Nephron progenitor cell (in vitro differentiated cells): ENCODE measurements around the gene PLEKHB1.

ENCODE experiments used
- DNase-seq: peaks from one replicate; pipeline ENCODE4 v3.0.0; 2021
- H3K27ac Mint-ChIP-seq: 2 replicates; pipeline ENCODE4 v1.8.0; 2021; ENCODE audit warnings: mild to moderate bottlenecking, moderate library complexity, mixed read lengths
- H3K27me3 Mint-ChIP-seq: 2 replicates; pipeline ENCODE4 v1.8.0; 2021; ENCODE audit warnings: mild to moderate bottlenecking, low read depth, mixed read lengths; ENCODE audit not compliant: poor library complexity
- H3K36me3 Mint-ChIP-seq: 2 replicates; pipeline ENCODE4 v1.8.0; 2021; ENCODE audit warnings: low read depth, mixed read lengths
- H3K4me1 Mint-ChIP-seq: 2 replicates; pipeline ENCODE4 v1.8.0; 2021; ENCODE audit warnings: mixed read lengths
- H3K4me3 Mint-ChIP-seq: 2 replicates; pipeline ENCODE4 v1.8.0; 2021; ENCODE audit warnings: mild to moderate bottlenecking, moderate library complexity, mixed read lengths
- H3K9me3 Mint-ChIP-seq: 2 replicates; pipeline ENCODE4 v1.8.0; 2021; ENCODE audit warnings: mild to moderate bottlenecking, moderate library complexity, mixed read lengths
- TF ChIP-seq, protein P1 (sequence below): fragments of 200-600 bp; sonication (generic); IDR thresholded peaks from 2 replicates; pipeline ENCODE4 v1.5.0; 2021; ENCODE audit warnings: antibody characterized with exemption

Gene PLEKHB1

DNA sequence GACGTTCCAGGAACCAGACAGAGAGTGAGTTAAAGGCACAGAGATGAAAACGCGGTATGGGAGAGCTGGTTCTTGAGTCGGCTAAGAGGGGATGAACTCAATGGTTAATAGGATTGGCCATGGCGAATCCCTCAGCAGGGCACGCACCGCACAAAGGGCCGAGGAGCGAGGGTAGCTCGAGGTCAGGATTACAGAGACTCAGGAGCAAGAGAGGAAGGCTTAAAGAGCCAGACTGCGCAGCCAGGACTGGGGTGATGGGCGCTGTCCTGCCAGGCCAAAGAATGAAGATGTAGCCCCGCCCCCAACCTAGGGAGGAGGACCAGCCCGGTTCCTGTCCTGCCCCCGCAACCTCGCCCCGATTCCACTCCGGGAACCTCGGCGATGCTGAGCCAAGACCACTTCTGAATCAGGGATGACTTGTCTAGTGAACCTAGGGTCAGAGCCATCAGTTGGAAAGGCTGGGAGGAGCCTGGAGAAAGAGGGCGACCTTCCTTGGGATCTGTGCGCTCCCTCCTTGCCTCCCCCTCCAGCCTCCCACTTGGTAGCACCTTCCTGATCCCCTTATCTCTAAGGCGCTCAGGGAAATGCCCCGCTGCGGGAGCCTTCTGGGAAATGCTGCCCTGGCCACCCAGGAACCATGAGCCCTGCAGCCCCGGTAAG, at the start of gene PLEKHB1:
Gene PLEKHB1, plus strand, starts transcription at position 610 of the 660 bp plus-strand sequence. Its CDS starts 28 bp downstream, at position 638.
- Mint-ChIP-seq H3K27ac (no peak within 1 kb of the TSS), H3K4me1 (peaks cover 49% of the 10 kb centered on the region), H3K36me3 (no peaks in the 10 kb centered on the region), H3K4me3 (peak within 1 kb of the TSS; percentile 71), H3K9me3 (no peaks in the 10 kb centered on the region), H3K27me3 (peaks cover 17% of the 10 kb centered on the region)
- peak; percentile 57 for DNase-seq
- TF ChIP-seq, protein P1, sequence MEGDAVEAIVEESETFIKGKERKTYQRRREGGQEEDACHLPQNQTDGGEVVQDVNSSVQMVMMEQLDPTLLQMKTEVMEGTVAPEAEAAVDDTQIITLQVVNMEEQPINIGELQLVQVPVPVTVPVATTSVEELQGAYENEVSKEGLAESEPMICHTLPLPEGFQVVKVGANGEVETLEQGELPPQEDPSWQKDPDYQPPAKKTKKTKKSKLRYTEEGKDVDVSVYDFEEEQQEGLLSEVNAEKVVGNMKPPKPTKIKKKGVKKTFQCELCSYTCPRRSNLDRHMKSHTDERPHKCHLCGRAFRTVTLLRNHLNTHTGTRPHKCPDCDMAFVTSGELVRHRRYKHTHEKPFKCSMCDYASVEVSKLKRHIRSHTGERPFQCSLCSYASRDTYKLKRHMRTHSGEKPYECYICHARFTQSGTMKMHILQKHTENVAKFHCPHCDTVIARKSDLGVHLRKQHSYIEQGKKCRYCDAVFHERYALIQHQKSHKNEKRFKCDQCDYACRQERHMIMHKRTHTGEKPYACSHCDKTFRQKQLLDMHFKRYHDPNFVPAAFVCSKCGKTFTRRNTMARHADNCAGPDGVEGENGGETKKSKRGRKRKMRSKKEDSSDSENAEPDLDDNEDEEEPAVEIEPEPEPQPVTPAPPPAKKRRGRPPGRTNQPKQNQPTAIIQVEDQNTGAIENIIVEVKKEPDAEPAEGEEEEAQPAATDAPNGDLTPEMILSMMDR = no peak

GRCh38 chr11:73597336-73597955, 48.9 kb upstream of the PLEKHB1 start:
- Mint-ChIP-seq H3K9me3 (no peaks in the 10 kb centered on the region), H3K4me1 (peaks cover 62% of the 10 kb centered on the region), H3K36me3 (peaks cover 2% of the 10 kb centered on the region), H3K27ac (peak overlapping the region; percentile 47), H3K4me3 (peak overlapping the region; percentile 96), H3K27me3 (no peaks in the 10 kb centered on the region)
- no peak for DNase-seq
- TF ChIP-seq, protein P1 = no peak

DNA sequence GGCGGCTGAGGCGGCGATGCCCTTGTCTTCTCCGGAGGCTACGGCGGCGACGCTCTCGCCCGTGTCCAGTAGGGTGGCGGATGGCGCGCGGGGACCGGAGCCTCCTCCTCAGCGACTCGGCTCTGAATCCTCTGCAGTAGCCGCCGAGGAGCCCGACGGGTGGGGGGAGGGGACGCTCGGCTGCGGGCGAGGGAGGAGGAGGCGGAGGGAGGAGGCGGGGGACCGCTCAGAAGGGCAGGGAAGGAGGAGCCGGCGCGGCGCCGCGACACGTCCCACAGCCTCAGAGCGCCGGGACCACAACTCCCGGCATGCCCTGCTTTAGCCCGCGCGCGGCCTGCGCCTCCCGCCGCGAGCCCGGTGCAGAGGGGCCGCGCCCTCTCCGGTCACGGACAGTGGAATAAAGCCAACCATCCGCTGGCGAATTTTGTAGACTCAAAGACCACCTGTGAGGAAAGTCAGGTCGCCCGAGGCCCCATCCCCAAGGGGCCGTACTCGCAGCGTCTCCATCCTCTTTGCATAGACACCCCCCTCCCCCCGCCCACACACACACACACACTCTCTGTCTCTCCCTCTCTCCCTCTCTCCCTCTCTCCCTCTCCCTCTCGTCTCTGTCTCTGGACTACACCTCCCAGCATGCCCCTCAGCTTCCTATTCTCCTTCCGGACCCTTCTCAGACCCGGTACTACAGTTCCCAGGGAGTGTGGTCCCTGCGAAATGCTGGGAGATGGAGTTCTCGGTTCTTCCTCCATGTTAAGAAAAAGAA, 48.2 kb upstream of the PLEKHB1 start, which contains the start of gene FAM168A:
Gene FAM168A, minus strand, starts transcription at position 157 of the 763 bp plus-strand sequence. CDS start 129,638 bp downstream, outside the sequence.
- peak; percentile 94 for DNase-seq
- peak within 1 kb of the TSS; percentile 61 for H3K27ac Mint-ChIP-seq
- peak within 1 kb of the TSS; percentile 96 for H3K4me3 Mint-ChIP-seq
- H3K4me1 Mint-ChIP-seq = peaks cover 62% of the 10 kb centered on the region
- no peaks in the 10 kb centered on the region for H3K36me3 Mint-ChIP-seq
- H3K9me3 Mint-ChIP-seq = no peaks in the 10 kb centered on the region
- H3K27me3 Mint-ChIP-seq = no peaks in the 10 kb centered on the region
- TF ChIP-seq, protein P1 = peak; percentile 32

DNA sequence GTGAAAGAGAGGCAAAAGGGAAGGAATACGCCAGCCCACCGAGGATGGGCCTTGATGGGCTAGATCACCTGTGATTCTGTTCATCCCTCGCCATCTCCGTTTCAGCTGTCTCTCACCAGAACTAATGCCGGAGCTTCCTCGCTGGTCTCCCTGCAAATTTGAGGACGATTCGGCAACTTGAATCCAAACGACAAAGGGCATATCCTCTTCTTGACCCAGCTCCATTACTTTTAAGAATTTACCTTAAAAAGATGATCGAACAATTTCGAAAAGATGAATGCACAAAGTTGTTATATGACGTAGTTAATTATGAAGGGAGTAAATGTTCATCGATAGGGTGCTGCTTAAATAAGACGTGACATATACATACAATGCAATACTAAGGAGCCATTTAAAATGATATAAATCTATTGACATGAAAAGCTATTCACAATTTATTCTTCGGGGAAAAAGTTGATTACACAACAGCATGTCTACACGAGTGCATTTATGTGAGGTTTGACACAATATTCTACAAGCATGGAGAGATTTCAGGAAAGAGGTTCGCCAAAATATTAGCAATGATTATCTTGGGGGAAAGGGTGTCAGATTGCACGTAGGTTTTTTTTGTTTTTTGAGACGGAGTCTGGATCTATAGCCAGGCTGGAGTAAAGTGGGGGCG, 47.5 kb upstream of the PLEKHB1 start:
- peak overlapping the region; percentile 61 for H3K27ac Mint-ChIP-seq
- peaks cover 59% of the 10 kb centered on the region for H3K4me1 Mint-ChIP-seq
- H3K27me3 Mint-ChIP-seq = no peaks in the 10 kb centered on the region
- TF ChIP-seq, protein P1 = no peak
- H3K9me3 Mint-ChIP-seq = no peaks in the 10 kb centered on the region
- H3K36me3 Mint-ChIP-seq = no peaks in the 10 kb centered on the region
- DNase-seq = no peak
- H3K4me3 Mint-ChIP-seq = peak overlapping the region; percentile 96

DNA sequence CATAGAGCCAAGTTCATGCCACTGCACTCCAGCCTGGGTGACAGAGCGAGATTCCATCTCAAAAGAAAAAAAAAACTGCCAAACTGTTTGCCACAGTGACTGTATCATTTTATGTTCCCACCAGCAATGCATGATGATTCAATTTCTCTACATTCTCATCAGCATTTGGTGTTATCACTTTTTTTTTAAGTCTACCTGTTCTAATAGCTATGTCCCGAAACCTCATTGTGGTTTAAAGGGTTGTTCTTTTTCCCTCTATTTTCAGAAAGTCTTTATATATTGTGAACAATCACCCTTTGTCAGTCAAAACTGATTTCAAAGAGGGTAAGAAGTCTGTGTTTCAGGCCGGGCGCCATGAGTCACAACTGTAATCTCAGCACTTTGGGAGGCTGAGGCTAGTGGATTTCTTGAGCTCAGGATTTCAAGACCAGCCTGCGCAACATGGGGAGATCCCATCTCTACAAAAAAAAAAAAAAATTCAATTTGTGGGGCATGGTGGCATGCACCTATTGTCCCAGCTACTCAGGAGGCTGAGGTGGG, 33.7 kb upstream of the PLEKHB1 start:
- peaks cover 3% of the 10 kb centered on the region for H3K27me3 Mint-ChIP-seq
- DNase-seq = no peak

More for the DNA sequence above, 33.7 kb upstream of the PLEKHB1 start:
- Mint-ChIP-seq H3K27ac (no peak overlapping the region), H3K36me3 (no peaks in the 10 kb centered on the region), H3K4me1 (no peaks in the 10 kb centered on the region), H3K9me3 (peaks cover 12% of the 10 kb centered on the region), H3K4me3 (no peak overlapping the region)
- TF ChIP-seq, protein P1 = no peak
